K562 (cell line): Measurements from ENCODE around the gene ZCCHC17. TPM values are rescaled to one million over a fixed set of nuclear protein-coding genes. Genes with fewer than 3 reads are reported as not detected.

Experiments
- CBX5 ChIP-seq: IDR thresholded peaks from 2 replicates; pipeline ENCODE4 v1.6.1; 2014; ENCODE audit warnings: low read depth, borderline replicate concordance
- CREB3L1 ChIP-seq: fragments of 450-650 bp; IDR thresholded peaks from 2 replicates; pipeline ENCODE4 v1.6.1; 2014; ENCODE audit warnings: low read depth, mild to moderate bottlenecking, moderate library complexity, borderline replicate concordance
- E2F6 ChIP-seq, 2 experiments: IDR thresholded peaks; 2 replicates each; pipeline ENCODE4 v1.6.1; 2011; ENCODE audit warnings: borderline replicate concordance in 1 of 2, control low read depth in 1 of 2, low read depth in 1 of 2, low read length in 1 of 2, mild to moderate bottlenecking in 1 of 2, mixed read lengths in 1 of 2, moderate library complexity in 1 of 2; ENCODE audit not compliant: insufficient read depth in 1 of 2, insufficient read length in 1 of 2, poor library complexity in 1 of 2, severe bottlenecking in 1 of 2; ENCODE audit errors: extremely low read depth in 1 of 2
- ELF2 ChIP-seq: fragments of 250-450 bp; sonication (Bioruptor Pico); IDR thresholded peaks from 2 replicates; pipeline ENCODE4 v1.5.0; 2021; ENCODE audit warnings: mild to moderate bottlenecking
- MGA ChIP-seq: fragments of 450-650 bp; IDR thresholded peaks from 2 replicates; pipeline ENCODE4 v1.6.1; 2016; ENCODE audit warnings: mild to moderate bottlenecking, moderate library complexity
- PCBP2 ChIP-seq: fragments of 200-400 bp; formaldehyde crosslinking; IDR thresholded peaks from 2 replicates; pipeline ENCODE4 v1.6.1; 2018; ENCODE audit warnings: low read length, low read depth, mild to moderate bottlenecking, moderate library complexity; ENCODE audit not compliant: poor library complexity, severe bottlenecking
- RUNX1 ChIP-seq: sonication (generic); IDR thresholded peaks from 2 replicates; pipeline ENCODE4 v1.6.1; 2016; ENCODE audit warnings: antibody characterized with exemption, low read depth
- SIX5 ChIP-seq, 2 experiments: IDR thresholded peaks; 2 replicates each; pipeline ENCODE4 v1.6.1; 2011; ENCODE audit warnings: low read length in 2 of 2, borderline replicate concordance in 1 of 2, low read depth in 1 of 2, mild to moderate bottlenecking in 1 of 2, moderate library complexity in 1 of 2; ENCODE audit not compliant: insufficient read depth in 1 of 2
- TEAD4 ChIP-seq, 2 experiments: sonication (generic) in 1 of 2; formaldehyde crosslinking in 1 of 2; IDR thresholded peaks; 2 replicates each; pipeline versions ENCODE4 v1.6.1 to v1.8.0; 2012 to 2022; ENCODE audit warnings: borderline replicate concordance in 1 of 2, inconsistent platforms in 1 of 2, low read length in 1 of 2, mild to moderate bottlenecking in 1 of 2, missing genetic modification reagents in 1 of 2
- ZKSCAN1 ChIP-seq: fragments of 150-350 bp; IDR thresholded peaks from 2 replicates; pipeline ENCODE4 v1.6.1; 2016; ENCODE audit warnings: low read depth, low read length
- ZNF384 ChIP-seq: IDR thresholded peaks from 2 replicates; pipeline ENCODE4 v1.6.1; 2012; ENCODE audit warnings: low read depth, low read length, improper control_type of control experiment
- polyA plus RNA-seq, 8 experiments: library from polyadenylated mRNA; depleted of rRNA in 4 of 8; stranded (reverse) in 5 of 8; unstranded in 3 of 8; fragments of >200 nt; fragmentation: Nextera tagmentation in 2 of 8; fragmentation: Illumina TruSeq in 1 of 8; extraction: Ambion mirVana in 2 of 8; extraction: Trizol in 1 of 8; gene quantifications; 2 replicates each; pipeline versions ENCODE4 v1.2.1 to v1.2.3, GENCODE V29; 2011 to 2014; ENCODE audit warnings: inconsistent platforms in 1 of 8, missing spikeins in 1 of 8
- total RNA-seq, 7 experiments: library from RNA; depleted of rRNA in 6 of 7; stranded (reverse); fragments of >200 nt in 6 of 7; fragmentation: Illumina TruSeq in 2 of 7; extraction: Trizol in 2 of 7; gene quantifications; 2 replicates each; pipeline versions ENCODE4 v1.2.1 to v1.2.3, GENCODE V29; 2011 to 2021; ENCODE audit warnings: low replicate concordance in 1 of 7

Gene ZCCHC17
- total and polyA plus RNA-seq, 9 of the 15 experiments (the other 6 are each of a cell fraction or from before 2014, with no cell fraction given): 46.9 to 150 (median 74.7) TPM

GRCh38 chr1:31394584-31395193, 97.9 kb downstream of the ZCCHC17 start (continued):
- TF ChIP-seq MGA (0 out of 2 replicates have a peak, but pooled peaks have one; percentile 31), ZKSCAN1 (peak; percentile 54; the same call in 1 of the 2 replicates), PCBP2 (no peak), RUNX1 (no peak), CBX5 (no peak), ELF2 (CRISPR knock-in tag) (no peak; the same call in 1 of the 2 replicates), SIX5 (IDR thresholded peaks at IDR 0.05; ENCODE audit: borderline replicate concordance in 1 of 2, insufficient read depth in 1 of 2, low read depth in 1 of 2, low read length in 2 of 2) (no peak), ZNF384 (no peak), TEAD4 (IDR thresholded peaks at IDR 0.05; ENCODE audit: low read length) (no peak), TEAD4 (CRISPR knock-in tag; IDR thresholded peaks at IDR 0.05; ENCODE audit: borderline replicate concordance) (no peak), E2F6 (IDR thresholded peaks at IDR 0.05; ENCODE audit: borderline replicate concordance in 1 of 2, extremely low read depth in 1 of 2, insufficient read depth in 1 of 2, insufficient read length in 1 of 2, low read depth in 1 of 2, low read length in 1 of 2, poor library complexity in 1 of 2, severe bottlenecking in 1 of 2) (peak in 1 of 2 experiments; percentile 45), CREB3L1 (no peak)
